Osteoblast (primary cell): Measurements from ENCODE around the gene CDCA8. TPM values are rescaled to one million over a fixed set of nuclear protein-coding genes. Genes with fewer than 3 reads are reported as not detected.

ENCODE experiments used
- DNase-seq: peaks from one replicate; pipeline ENCODE4 v3.0.0; 2011; ENCODE audit warnings: low spot score, mixed read lengths; ENCODE audit not compliant: insufficient read length; ENCODE audit errors: missing footprints
- H2AFZ ChIP-seq: 2 replicates; pipeline ENCODE4 v1.6.0; 2011; ENCODE audit warnings: mild to moderate bottlenecking, low read length
- H3K27ac ChIP-seq: 2 replicates; pipeline ENCODE4 v1.5.1; 2011; ENCODE audit warnings: mild to moderate bottlenecking, low read depth, low read length, moderate library complexity
- H3K27me3 ChIP-seq: 2 replicates; pipeline ENCODE4 v1.6.0; 2012; ENCODE audit warnings: mild to moderate bottlenecking, control low read depth, inconsistent platforms, low read length, moderate library complexity; ENCODE audit not compliant: insufficient read depth
- H3K36me3 ChIP-seq: 2 replicates; pipeline ENCODE4 v1.5.1; 2011; ENCODE audit warnings: mild to moderate bottlenecking, low read length, control low read depth, moderate library complexity; ENCODE audit not compliant: insufficient read depth
- H3K4me1 ChIP-seq: 2 replicates; pipeline ENCODE4 v1.5.1; 2011; ENCODE audit warnings: mild to moderate bottlenecking, low read length, control low read depth, moderate library complexity; ENCODE audit not compliant: insufficient read depth
- H3K4me2 ChIP-seq: 2 replicates; pipeline ENCODE4 v1.6.0; 2011; ENCODE audit warnings: mild to moderate bottlenecking, low read length; ENCODE audit not compliant: insufficient read depth
- H3K4me3 ChIP-seq: fragments of 200-600 bp; sonication (generic); 3 replicates; pipeline ENCODE4 v1.5.1; 2012; ENCODE audit warnings: mild to moderate bottlenecking, low read length, inconsistent platforms; ENCODE audit not compliant: insufficient read depth
- H3K79me2 ChIP-seq: 2 replicates; pipeline ENCODE4 v1.6.0; 2012; ENCODE audit warnings: mild to moderate bottlenecking, low read length, control low read depth, inconsistent platforms; ENCODE audit not compliant: insufficient read depth
- H3K9me3 ChIP-seq: 2 replicates; pipeline ENCODE4 v1.5.1; 2011; ENCODE audit warnings: low read depth, low read length, control low read depth
- H4K20me1 ChIP-seq: 2 replicates; pipeline ENCODE4 v1.6.0; 2012; ENCODE audit warnings: mild to moderate bottlenecking, low read length, control low read depth; ENCODE audit not compliant: insufficient read depth
- CTCF ChIP-seq: IDR thresholded peaks from 2 replicates; pipeline ENCODE4 v1.5.1; 2011; ENCODE audit warnings: mild to moderate bottlenecking, low read depth, low read length, moderate library complexity; ENCODE audit errors: extremely low read depth
- total RNA-seq: library from RNA; depleted of rRNA; stranded (reverse); fragments of >200 nt; gene quantifications from 2 replicates; pipeline ENCODE4 v1.2.3, GENCODE V29; 2012

The CDCA8 gene
- total RNA-seq, 1 donor = 1.8 TPM

DNA sequence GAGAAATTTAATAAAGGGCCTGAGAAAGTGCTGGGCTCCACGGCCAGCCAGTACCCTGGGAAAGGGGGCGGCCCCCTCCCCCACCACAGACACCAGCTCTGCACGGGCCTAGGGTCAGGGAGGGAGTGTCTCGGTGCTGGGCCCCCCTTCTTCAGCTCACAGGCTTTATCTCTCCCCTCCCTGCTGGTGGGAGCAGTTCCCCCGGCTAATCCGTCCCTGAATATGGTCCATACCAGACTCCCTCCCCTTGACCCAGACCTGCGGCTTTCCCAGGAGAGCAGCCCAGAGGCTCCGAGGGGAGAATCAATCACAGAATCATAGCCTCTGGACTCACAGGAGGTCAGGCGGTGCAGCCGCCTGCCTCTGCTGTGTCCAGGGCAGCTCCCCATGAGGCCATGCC is 31.7 kb upstream of the CDCA8 start:
- Histone ChIP-seq H3K27ac (no peak overlapping the region), H3K36me3 (no peaks in the 10 kb centered on the region), H4K20me1 (no peaks in the 10 kb centered on the region), H3K9me3 (no peaks in the 10 kb centered on the region), H3K79me2 (no peaks in the 10 kb centered on the region), H3K27me3 (peaks cover 5% of the 10 kb centered on the region), H3K4me2 (no peak overlapping the region), H3K4me1 (no peaks in the 10 kb centered on the region), H2AFZ (no peak overlapping the region), H3K4me3 (no peak overlapping the region)
- TF ChIP-seq CTCF = no peak
- no peak for DNase-seq

DNA sequence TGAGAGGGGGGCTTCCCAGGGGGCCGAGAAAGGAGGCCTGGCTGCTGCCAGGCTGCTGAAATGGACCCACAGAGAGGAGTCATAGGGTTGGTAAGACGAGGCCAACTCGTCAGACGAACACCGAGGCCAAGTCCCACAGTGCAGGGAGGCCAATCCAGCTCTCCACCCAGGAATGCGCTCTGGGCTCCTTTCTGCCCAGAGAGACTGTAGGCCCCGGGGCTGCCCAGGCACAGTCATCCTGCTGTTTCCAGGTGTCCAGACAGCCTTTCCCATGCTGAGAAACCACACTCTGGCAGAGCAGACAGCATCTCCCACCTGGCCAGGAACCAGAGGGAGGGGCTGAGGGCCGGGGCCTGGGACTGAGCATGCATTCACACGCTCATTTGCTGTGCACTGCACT is 30.9 kb upstream of the CDCA8 start:
- Histone ChIP-seq H3K4me3 (no peak overlapping the region), H3K36me3 (no peaks in the 10 kb centered on the region), H3K9me3 (no peaks in the 10 kb centered on the region), H3K27ac (no peak overlapping the region), H3K27me3 (peaks cover 12% of the 10 kb centered on the region), H3K4me2 (no peak overlapping the region), H3K4me1 (no peaks in the 10 kb centered on the region), H4K20me1 (no peaks in the 10 kb centered on the region), H3K79me2 (no peaks in the 10 kb centered on the region), H2AFZ (no peak overlapping the region)
- TF ChIP-seq CTCF = no peak
- DNase-seq = peak; percentile 85

DNA sequence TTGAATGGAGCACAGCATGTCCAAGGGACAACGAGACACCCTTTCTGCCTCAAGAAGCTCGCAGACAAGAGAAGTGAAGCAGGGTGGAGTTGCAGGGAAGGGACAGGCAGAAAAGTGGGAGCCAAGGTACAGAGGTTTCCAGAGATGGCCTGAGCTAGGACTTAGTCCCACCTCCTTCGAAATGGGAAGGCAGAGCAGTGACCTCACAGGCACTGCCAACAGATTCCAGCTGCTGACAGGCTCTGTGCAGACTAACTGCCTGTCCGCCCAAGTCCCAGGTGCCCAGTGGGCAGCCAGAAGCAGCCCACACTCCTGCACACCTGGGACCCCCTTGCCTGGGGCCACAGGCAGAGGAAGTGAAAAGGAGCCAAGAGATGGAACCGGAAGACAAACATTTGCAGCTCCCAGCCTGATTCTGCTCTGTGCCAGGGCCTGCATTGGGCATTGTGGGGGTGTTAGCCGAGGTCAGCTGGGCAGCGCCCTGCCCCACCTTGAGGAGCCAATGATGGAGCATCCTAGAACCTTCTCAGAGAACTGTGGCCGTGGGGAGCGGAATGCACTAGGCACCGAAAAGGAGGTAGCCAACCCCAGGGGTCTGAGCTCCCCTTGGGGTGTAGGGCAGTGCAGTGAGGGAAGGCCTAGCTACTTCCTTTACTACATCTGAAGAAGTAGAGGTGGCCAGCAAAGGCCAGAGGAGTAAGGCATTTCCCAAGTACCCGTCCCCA is 30.1 kb upstream of the CDCA8 start:
- H3K4me1 ChIP-seq = no peaks in the 10 kb centered on the region
- no peak overlapping the region for H2AFZ ChIP-seq
- no peak for TF ChIP-seq CTCF
- no peak overlapping the region for H3K27ac ChIP-seq
- H3K4me2 ChIP-seq = no peak overlapping the region
- H3K4me3 ChIP-seq = no peak overlapping the region
- H3K9me3 ChIP-seq = no peaks in the 10 kb centered on the region
- no peaks in the 10 kb centered on the region for H3K79me2 ChIP-seq
- DNase-seq = peak; percentile 68
- peaks cover 13% of the 10 kb centered on the region for H3K27me3 ChIP-seq
- H3K36me3 ChIP-seq = no peaks in the 10 kb centered on the region
- H4K20me1 ChIP-seq = no peaks in the 10 kb centered on the region

GRCh38 chr1:37663426-37664000 is 28.8 kb upstream of the CDCA8 start:
- Histone ChIP-seq H3K4me1 (no peaks in the 10 kb centered on the region), H3K36me3 (no peaks in the 10 kb centered on the region), H3K79me2 (no peaks in the 10 kb centered on the region), H3K27ac (no peak overlapping the region), H3K4me3 (no peak overlapping the region), H3K9me3 (no peaks in the 10 kb centered on the region), H3K4me2 (no peak overlapping the region), H2AFZ (no peak overlapping the region), H4K20me1 (no peaks in the 10 kb centered on the region), H3K27me3 (peaks cover 20% of the 10 kb centered on the region)
- TF ChIP-seq CTCF = no peak
- DNase-seq = no peak
